ENCODE measurements around the gene USP53. TPM values are rescaled to one million over a fixed set of nuclear protein-coding genes. Genes with fewer than 3 reads are reported as not detected.

The USP53 gene
- total and polyA plus RNA-seq, 2 donors (not counting 3 experiments of a cell fraction or from before 2014, with no cell fraction given), result 7.8 to 22.8 TPM

DNA sequence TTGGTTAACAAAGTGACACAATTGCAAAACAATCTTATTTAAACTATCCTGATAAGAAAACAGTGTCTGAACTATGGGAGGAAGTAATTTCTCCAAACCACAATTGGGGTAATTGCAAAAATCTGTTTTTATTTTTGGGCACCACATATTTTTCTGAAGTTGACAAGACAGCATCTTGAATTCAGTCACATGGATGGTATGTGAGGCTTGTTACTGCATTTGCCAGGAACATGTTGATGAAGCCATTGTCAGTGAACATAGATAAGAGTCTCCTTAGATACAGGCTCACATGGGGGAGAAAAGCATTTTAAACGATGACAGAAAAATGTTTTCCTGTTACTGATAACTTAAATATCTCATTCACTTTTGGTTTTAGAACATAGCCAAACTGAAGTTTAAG is 5.5 kb upstream of the USP53 start:
- TF ChIP-seq POLR2AphosphoS5 (IDR thresholded peaks at IDR 0.05; ENCODE audit: insufficient read depth, low read depth, low read length), result no peak
- TF ChIP-seq POLR2A (IDR thresholded peaks at IDR 0.05; ENCODE audit: low read depth, low read length), result no peak
- peak; percentile 26 for TF ChIP-seq GATA2 (IDR thresholded peaks at IDR 0.05; ENCODE audit: insufficient read depth, insufficient read length, low read depth, low read length)
- no peak for TF ChIP-seq MYC (IDR thresholded peaks at IDR 0.05; ENCODE audit: low read depth, low read length)
- TF ChIP-seq, protein P1, sequence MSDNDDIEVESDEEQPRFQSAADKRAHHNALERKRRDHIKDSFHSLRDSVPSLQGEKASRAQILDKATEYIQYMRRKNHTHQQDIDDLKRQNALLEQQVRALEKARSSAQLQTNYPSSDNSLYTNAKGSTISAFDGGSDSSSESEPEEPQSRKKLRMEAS (IDR thresholded peaks at IDR 0.05; ENCODE audit: insufficient read depth, insufficient read length), result no peak
- H2AFZ ChIP-seq (ENCODE audit: low read depth, low read length), result peak overlapping the region; percentile 64
- no peak overlapping the region for H3K4me3 ChIP-seq (replicated peaks in 1 of 3; ENCODE audit: insufficient read depth in 1 of 3, low read depth in 1 of 3, low read length in 3 of 3)
- H3K4me1 ChIP-seq (ENCODE audit: control insufficient read depth, extremely low read depth, insufficient read depth, low read length), result peaks cover 61% of the 10 kb centered on the region
- DNase-seq (ENCODE audit: low read depth, low spot score) (peak; percentile 51), FAIRE-seq (no peak)
- H3K36me3 ChIP-seq (ENCODE audit: control insufficient read depth in 2 of 2, extremely low read depth in 1 of 2, insufficient read depth in 2 of 2, low read length in 2 of 2), result no peaks in the 10 kb centered on the region
- POLR2A ChIA-PET, result no interaction called here
- CTCF ChIA-PET, result interaction anchor here (1.3 kb wide), 1 partner anchor 120 kb away, joined by 5 read pairs; no protein-coding TSS in a partner anchor
- no peaks in the 10 kb centered on the region for H3K9me3 ChIP-seq (replicated peaks; ENCODE audit: control insufficient read depth, insufficient read depth, low read length)
- H3K9ac ChIP-seq (replicated peaks; ENCODE audit: extremely low read depth, insufficient read depth, low read length), result peak overlapping the region; percentile 45
- no peaks in the 10 kb centered on the region for H3K27me3 ChIP-seq (ENCODE audit: control insufficient read depth in 2 of 2, insufficient read depth in 2 of 2, low read length in 2 of 2)
- H3K4me2 ChIP-seq (ENCODE audit: insufficient read depth, low read length), result peak overlapping the region; percentile 57
- H3K79me2 ChIP-seq (ENCODE audit: control insufficient read depth, insufficient read depth, low read length), result peaks cover 4% of the 10 kb centered on the region
- dilution Hi-C loops (cut with MboI; ENCODE audit: extremely low pct_ligation_motif_present, low sequenced_read_pairs), result no loop called here
- intact Hi-C loops (cut with micrococcal nuclease), result no loop called here
- no peaks in the 10 kb centered on the region for H3K9me1 ChIP-seq (replicated peaks; ENCODE audit: control insufficient read depth, extremely low read depth, insufficient read depth, low read length)
- BruUV-seq (replicated peaks), result no TSS peak
- peak overlapping the region; percentile 21 for H3K27ac ChIP-seq (ENCODE audit: insufficient read depth, low read depth, low read length)
- H4K20me1 ChIP-seq (replicated peaks; ENCODE audit: control insufficient read depth, extremely low read depth, insufficient read depth, low read length), result no peaks in the 10 kb centered on the region

DNA sequence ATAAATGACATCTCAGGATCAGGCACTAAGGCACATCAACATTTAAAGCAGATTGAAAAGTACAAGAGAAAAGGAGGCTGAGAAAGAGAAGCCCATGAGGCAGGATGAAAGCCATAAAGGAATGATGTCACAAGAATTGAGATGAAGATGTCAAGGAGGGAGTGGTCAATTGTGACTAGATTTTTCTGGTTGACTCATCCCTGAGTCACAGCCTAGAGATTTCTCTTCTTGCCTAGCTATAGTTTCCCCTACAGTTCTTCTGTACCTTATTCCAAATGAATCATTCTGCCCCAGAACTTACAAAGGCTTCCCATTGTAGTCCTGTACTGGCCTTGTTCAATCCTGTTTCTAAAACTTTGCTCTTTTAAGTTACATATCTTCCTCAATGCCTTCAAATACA is 3.4 kb upstream of the USP53 start:
- Histone ChIP-seq H3K27ac (ENCODE audit: insufficient read depth, low read depth, low read length) (peak overlapping the region; percentile 62), H4K20me1 (replicated peaks; ENCODE audit: control insufficient read depth, extremely low read depth, insufficient read depth, low read length) (no peaks in the 10 kb centered on the region), H3K9me1 (replicated peaks; ENCODE audit: control insufficient read depth, extremely low read depth, insufficient read depth, low read length) (no peaks in the 10 kb centered on the region), H3K4me1 (ENCODE audit: control insufficient read depth, extremely low read depth, insufficient read depth, low read length) (peaks cover 62% of the 10 kb centered on the region), H3K79me2 (ENCODE audit: control insufficient read depth, insufficient read depth, low read length) (peaks cover 15% of the 10 kb centered on the region), H3K4me2 (ENCODE audit: insufficient read depth, low read length) (peak overlapping the region; percentile 60), H2AFZ (ENCODE audit: low read depth, low read length) (no peak overlapping the region), H3K9ac (replicated peaks; ENCODE audit: extremely low read depth, insufficient read depth, low read length) (no peak overlapping the region), H3K4me3 (replicated peaks in 1 of 3; ENCODE audit: insufficient read depth in 1 of 3, low read depth in 1 of 3, low read length in 3 of 3) (no peak overlapping the region), H3K36me3 (ENCODE audit: control insufficient read depth in 2 of 2, extremely low read depth in 1 of 2, insufficient read depth in 2 of 2, low read length in 2 of 2) (no peaks in the 10 kb centered on the region), H3K9me3 (replicated peaks; ENCODE audit: control insufficient read depth, insufficient read depth, low read length) (no peaks in the 10 kb centered on the region), H3K27me3 (ENCODE audit: control insufficient read depth in 2 of 2, insufficient read depth in 2 of 2, low read length in 2 of 2) (no peaks in the 10 kb centered on the region)
- ChIA-PET CTCF (interaction anchor here (1.0 to 2.3 kb wide), 2 partner anchors 18 to 168 kb away, joined by 3 to 9 read pairs; no protein-coding TSS in a partner anchor), POLR2A (no interaction called here)
- dilution Hi-C loops (cut with MboI; ENCODE audit: extremely low pct_ligation_motif_present, low sequenced_read_pairs), result no loop called here
- peak; percentile 83 for DNase-seq (ENCODE audit: low read depth, low spot score)
- intact Hi-C loops (cut with micrococcal nuclease), result loop anchor here (2.0 kb wide), 1 partner anchor 84 kb away; no protein-coding TSS in a partner anchor
- no TSS peak for BruUV-seq (replicated peaks)
- TF ChIP-seq EZH2 (IDR thresholded peaks at IDR 0.05; ENCODE audit: borderline replicate concordance, low read depth, low read length, severe bottlenecking), result no peak
- TF ChIP-seq JUN (IDR thresholded peaks at IDR 0.05; ENCODE audit: borderline replicate concordance, insufficient read depth, insufficient read length, low read depth), result peak; percentile 93
- TF ChIP-seq POLR2A (IDR thresholded peaks at IDR 0.05; ENCODE audit: low read depth, low read length), result peak; percentile 62
- TF ChIP-seq, protein P2, sequence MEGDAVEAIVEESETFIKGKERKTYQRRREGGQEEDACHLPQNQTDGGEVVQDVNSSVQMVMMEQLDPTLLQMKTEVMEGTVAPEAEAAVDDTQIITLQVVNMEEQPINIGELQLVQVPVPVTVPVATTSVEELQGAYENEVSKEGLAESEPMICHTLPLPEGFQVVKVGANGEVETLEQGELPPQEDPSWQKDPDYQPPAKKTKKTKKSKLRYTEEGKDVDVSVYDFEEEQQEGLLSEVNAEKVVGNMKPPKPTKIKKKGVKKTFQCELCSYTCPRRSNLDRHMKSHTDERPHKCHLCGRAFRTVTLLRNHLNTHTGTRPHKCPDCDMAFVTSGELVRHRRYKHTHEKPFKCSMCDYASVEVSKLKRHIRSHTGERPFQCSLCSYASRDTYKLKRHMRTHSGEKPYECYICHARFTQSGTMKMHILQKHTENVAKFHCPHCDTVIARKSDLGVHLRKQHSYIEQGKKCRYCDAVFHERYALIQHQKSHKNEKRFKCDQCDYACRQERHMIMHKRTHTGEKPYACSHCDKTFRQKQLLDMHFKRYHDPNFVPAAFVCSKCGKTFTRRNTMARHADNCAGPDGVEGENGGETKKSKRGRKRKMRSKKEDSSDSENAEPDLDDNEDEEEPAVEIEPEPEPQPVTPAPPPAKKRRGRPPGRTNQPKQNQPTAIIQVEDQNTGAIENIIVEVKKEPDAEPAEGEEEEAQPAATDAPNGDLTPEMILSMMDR (IDR thresholded peaks at IDR 0.05; ENCODE audit: extremely low read depth in 1 of 2, insufficient read depth in 1 of 2, low read depth in 1 of 2, low read length in 2 of 2), result no peak
- peak; percentile 45 for TF ChIP-seq POLR2AphosphoS5 (IDR thresholded peaks at IDR 0.05; ENCODE audit: insufficient read depth, low read depth, low read length)
- no peak for TF ChIP-seq GATA2 (IDR thresholded peaks at IDR 0.05; ENCODE audit: insufficient read depth, insufficient read length, low read depth, low read length)
- peak; percentile 100 for TF ChIP-seq FOS (IDR thresholded peaks at IDR 0.05; ENCODE audit: borderline replicate concordance, insufficient read depth, low read length)
- TF ChIP-seq, protein P1 (IDR thresholded peaks at IDR 0.05; ENCODE audit: insufficient read depth, insufficient read length), result no peak
- peak; percentile 76 for FAIRE-seq
